K562 (cell line): Measurements from ENCODE around the gene CLDN15. TPM values are rescaled to one million over a fixed set of nuclear protein-coding genes. Genes with fewer than 3 reads are reported as not detected.

ENCODE experiments used
- BHLHE40 ChIP-seq: IDR thresholded peaks from 2 replicates; pipeline ENCODE4 v1.6.1; 2011; ENCODE audit warnings: low read length, improper control_type of control experiment
- BRD4 ChIP-seq: fragments of 200-600 bp; sonication (generic); IDR thresholded peaks from 2 replicates; pipeline ENCODE4 v1.6.1; 2017; ENCODE audit warnings: inconsistent platforms
- CCAR2 ChIP-seq: fragments of 200-400 bp; formaldehyde crosslinking; IDR thresholded peaks from 2 replicates; pipeline ENCODE4 v1.6.1; 2017; ENCODE audit warnings: mild to moderate bottlenecking, low read depth, low read length
- CLOCK ChIP-seq: fragments of 250-450 bp; sonication (Bioruptor Pico); IDR thresholded peaks from 2 replicates; pipeline ENCODE4 v1.4.0; 2020; ENCODE audit warnings: mild to moderate bottlenecking, moderate library complexity, borderline replicate concordance
- CREM ChIP-seq: IDR thresholded peaks from 2 replicates; pipeline ENCODE4 v1.6.1; 2014; ENCODE audit warnings: antibody characterized with exemption, low read depth
- ESRRA ChIP-seq: fragments of 450-650 bp; IDR thresholded peaks from 2 replicates; pipeline ENCODE4 v1.6.1; 2014; ENCODE audit warnings: low read depth, mild to moderate bottlenecking, moderate library complexity, borderline replicate concordance
- L3MBTL2 ChIP-seq: fragments of 450-650 bp; IDR thresholded peaks from 2 replicates; pipeline ENCODE4 v1.6.1; 2016; ENCODE audit warnings: mild to moderate bottlenecking, moderate library complexity
- LARP7 ChIP-seq: fragments of 450-650 bp; IDR thresholded peaks from 2 replicates; pipeline ENCODE4 v1.6.1; 2016
- NR0B1 ChIP-seq: fragments of 450-650 bp; IDR thresholded peaks from one replicate; pipeline ENCODE4 v1.6.1; 2018; ENCODE audit warnings: mild to moderate bottlenecking, moderate library complexity; ENCODE audit not compliant: partially characterized antibody
- NR2F6 ChIP-seq: fragments of 450-650 bp; formaldehyde crosslinking; IDR thresholded peaks from 2 replicates; pipeline ENCODE4 v1.4.0; 2020; ENCODE audit warnings: mild to moderate bottlenecking
- RBM17 ChIP-seq: fragments of 200-400 bp; formaldehyde crosslinking; IDR thresholded peaks from 2 replicates; pipeline ENCODE4 v1.6.1; 2017; ENCODE audit warnings: low read depth, mild to moderate bottlenecking, low read length, borderline replicate concordance
- RUNX1 ChIP-seq: sonication (generic); IDR thresholded peaks from 2 replicates; pipeline ENCODE4 v1.6.1; 2016; ENCODE audit warnings: antibody characterized with exemption, low read depth
- SIN3A ChIP-seq, 2 experiments: fragments of 150-350 bp in 1 of 2; IDR thresholded peaks; 2 replicates each; pipeline ENCODE4 v1.6.1; 2011 to 2016; ENCODE audit warnings: borderline replicate concordance in 2 of 2, low read depth in 2 of 2, low read length in 2 of 2, mild to moderate bottlenecking in 2 of 2, moderate library complexity in 2 of 2; ENCODE audit not compliant: control insufficient read depth in 1 of 2
- SREBF1 ChIP-seq: fragments of 150-350 bp; IDR thresholded peaks from 2 replicates; pipeline ENCODE4 v1.6.1; 2014; ENCODE audit warnings: antibody characterized with exemption, low read depth, low read length, borderline replicate concordance
- TFAM ChIP-seq: fragments of 250-450 bp; sonication (Bioruptor Pico); conservative IDR thresholded peaks from 2 replicates; pipeline ENCODE4 v1.5.0; 2021; ENCODE audit warnings: mild to moderate bottlenecking, moderate library complexity
- TFAP4 ChIP-seq: sonication (generic); formaldehyde crosslinking; IDR thresholded peaks from 2 replicates; pipeline ENCODE4 v1.8.0; 2022; ENCODE audit warnings: missing genetic modification reagents, mild to moderate bottlenecking, moderate library complexity, borderline replicate concordance
- ZBTB43 ChIP-seq: sonication (generic); formaldehyde crosslinking; IDR thresholded peaks from 2 replicates; pipeline ENCODE4 v1.8.0; 2023; ENCODE audit warnings: mild to moderate bottlenecking, missing genetic modification reagents
- ZEB2 ChIP-seq: fragments of 450-650 bp; IDR thresholded peaks from 2 replicates; pipeline ENCODE4 v1.6.1; 2016
- ZNF165 ChIP-seq: fragments of 250-450 bp; sonication (Bioruptor Pico); IDR thresholded peaks from 2 replicates; pipeline ENCODE4 v1.4.0; 2020; ENCODE audit warnings: borderline replicate concordance
- polyA plus RNA-seq, 8 experiments: library from polyadenylated mRNA; depleted of rRNA in 4 of 8; stranded (reverse) in 5 of 8; unstranded in 3 of 8; fragments of >200 nt; fragmentation: Nextera tagmentation in 2 of 8; fragmentation: Illumina TruSeq in 1 of 8; extraction: Ambion mirVana in 2 of 8; extraction: Trizol in 1 of 8; gene quantifications; 2 replicates each; pipeline versions ENCODE4 v1.2.1 to v1.2.3, GENCODE V29; 2011 to 2014; ENCODE audit warnings: inconsistent platforms in 1 of 8, missing spikeins in 1 of 8
- total RNA-seq, 7 experiments: library from RNA; depleted of rRNA in 6 of 7; stranded (reverse); fragments of >200 nt in 6 of 7; fragmentation: Illumina TruSeq in 2 of 7; extraction: Trizol in 2 of 7; gene quantifications; 2 replicates each; pipeline versions ENCODE4 v1.2.1 to v1.2.3, GENCODE V29; 2011 to 2021; ENCODE audit warnings: low replicate concordance in 1 of 7
- TF ChIP-seq, protein P1 (sequence below): fragments of 450-650 bp; IDR thresholded peaks from 2 replicates; pipeline ENCODE4 v1.6.1; 2018; ENCODE audit warnings: mild to moderate bottlenecking, low read depth; ENCODE audit not compliant: partially characterized antibody

The CLDN15 gene
- total and polyA plus RNA-seq, 9 of the 15 experiments (the other 6 are each of a cell fraction or from before 2014, with no cell fraction given): 0.32 to 14.5 (median 7.4) TPM

DNA sequence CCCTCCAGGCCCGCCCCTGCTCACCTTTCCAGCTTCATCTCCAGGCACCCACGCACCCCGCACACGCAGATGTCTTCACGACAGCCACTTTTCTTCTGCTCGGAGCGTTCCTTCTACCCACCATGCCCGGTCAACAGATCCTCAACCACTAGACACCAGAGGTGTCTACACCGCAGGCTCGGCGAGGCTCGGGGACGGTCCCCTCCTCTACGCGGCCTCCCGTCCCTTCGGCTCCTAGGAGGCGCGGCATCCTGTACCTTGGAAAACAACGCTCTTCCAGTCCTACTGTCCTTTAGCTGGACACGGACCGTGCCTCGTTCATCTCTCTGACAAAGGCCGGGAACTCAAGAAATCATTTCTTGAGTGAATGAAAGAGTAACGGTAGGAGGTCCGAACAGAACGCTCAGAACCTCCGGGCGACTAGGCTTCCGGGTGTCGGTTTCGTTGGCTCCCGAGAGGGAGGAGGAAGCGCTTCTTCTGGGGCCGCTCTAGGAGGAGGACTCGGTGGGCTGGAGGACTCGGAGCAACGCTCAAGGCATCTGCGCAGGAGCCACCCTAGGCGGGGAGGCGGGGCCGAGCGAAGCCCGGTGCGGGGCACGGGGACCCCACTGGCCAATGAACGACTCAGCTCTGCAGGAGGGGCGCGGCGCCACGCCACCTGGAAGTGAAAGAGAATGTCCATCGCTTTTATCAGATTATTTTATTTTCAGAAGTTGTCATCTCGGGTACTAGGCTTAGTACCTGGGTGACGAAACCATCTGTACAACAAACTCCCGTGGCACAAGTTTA, 14.5 kb upstream of the CLDN15 start (continued):
- TF ChIP-seq TFAP4 (CRISPR knock-in tag) (peak; percentile 74; the same call in 1 of the 2 replicates), TFAM (CRISPR knock-in tag) (no peak), CREM (peak; percentile 57; the same call in 1 of the 2 replicates), CCAR2 (no peak), CLOCK (CRISPR knock-in tag) (no peak), ZNF165 (CRISPR knock-in tag) (no peak), BHLHE40 (peak; percentile 79), SREBF1 (no peak), ZBTB43 (CRISPR knock-in tag) (no peak), RBM17 (no peak), RUNX1 (0 out of 2 replicates have a peak, but pooled peaks have one; percentile 54), L3MBTL2 (peak; percentile 80; the same call in 1 of the 2 replicates), ESRRA (no peak), NR2F6 (CRISPR knock-in tag) (no peak), ZEB2 (peak; percentile 81), BRD4 (0 out of 2 replicates have a peak, but pooled peaks have one; percentile 36), NR0B1 (no peak), SIN3A (IDR thresholded peaks at IDR 0.05; ENCODE audit: borderline replicate concordance in 2 of 2, control insufficient read depth in 1 of 2, low read depth in 2 of 2, low read length in 2 of 2) (peak; percentile 46 to 80; a peak in 2 of 4 replicates), LARP7 (no peak)
- TF ChIP-seq, protein P1, sequence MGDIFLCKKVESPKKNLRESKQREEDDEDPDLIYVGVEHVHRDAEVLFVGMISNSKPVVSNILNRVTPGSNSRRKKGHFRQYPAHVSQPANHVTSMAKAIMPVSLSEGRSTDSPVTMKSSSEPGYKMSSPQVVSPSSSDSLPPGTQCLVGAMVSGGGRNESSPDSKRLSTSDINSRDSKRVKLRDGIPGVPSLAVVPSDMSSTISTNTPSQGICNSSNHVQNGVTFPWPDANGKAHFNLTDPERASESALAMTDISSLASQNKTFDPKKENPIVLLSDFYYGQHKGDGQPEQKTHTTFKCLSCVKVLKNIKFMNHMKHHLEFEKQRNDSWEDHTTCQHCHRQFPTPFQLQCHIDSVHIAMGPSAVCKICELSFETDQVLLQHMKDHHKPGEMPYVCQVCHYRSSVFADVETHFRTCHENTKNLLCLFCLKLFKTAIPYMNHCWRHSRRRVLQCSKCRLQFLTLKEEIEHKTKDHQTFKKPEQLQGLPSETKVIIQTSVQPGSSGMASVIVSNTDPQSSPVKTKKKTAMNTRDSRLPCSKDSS: no peak
